GM19023 (cell line): ENCODE data around the gene LHX5.

Experiments
- ATAC-seq: cut with Tn5 transposase; IDR thresholded peaks from one replicate; pipeline ENCODE4 v1.9.1; 2021; ENCODE audit warnings: mild to moderate bottlenecking, moderate library complexity; ENCODE audit not compliant: unreplicated experiment

Gene LHX5

GRCh38 chr12:113478351-113479011, 6.8 kb upstream of the LHX5 start:
- ATAC-seq: no peak

- no peak for ATAC-seq
Observed at GRCh38 chr12:113477842-113478215, 6.2 kb upstream of the LHX5 start.

GRCh38 chr12:113477171-113477841, 5.6 kb upstream of the LHX5 start:
- no peak for ATAC-seq

- ATAC-seq: no peak
Observed at GRCh38 chr12:113476176-113476986, 4.7 kb upstream of the LHX5 start.

GRCh38 chr12:113475451-113476175, 3.9 kb upstream of the LHX5 start:
- no peak for ATAC-seq

GRCh38 chr12:113474635-113475436, 3.2 kb upstream of the LHX5 start:
- ATAC-seq: no peak

GRCh38 chr12:113473942-113474341, 2.3 kb upstream of the LHX5 start:
- no peak for ATAC-seq

GRCh38 chr12:113473400-113473799, 1.7 kb upstream of the LHX5 start:
- no peak for ATAC-seq

- no peak for ATAC-seq
Observed at GRCh38 chr12:113472191-113473121, 785 bp upstream of the LHX5 start.

GRCh38 chr12:113470871-113471618, 626 bp downstream of the LHX5 start:
- no peak for ATAC-seq

- ATAC-seq: no peak
Observed at GRCh38 chr12:113469949-113470743, 1.5 kb downstream of the LHX5 start.

- ATAC-seq: no peak
Observed at GRCh38 chr12:113469224-113469948, 2.3 kb downstream of the LHX5 start.

- ATAC-seq: no peak
Observed at GRCh38 chr12:113468365-113469223, 3.1 kb downstream of the LHX5 start.

- ATAC-seq: no peak
Observed at GRCh38 chr12:113467502-113468364, 3.9 kb downstream of the LHX5 start.

- no peak for ATAC-seq
Observed at GRCh38 chr12:113467142-113467501, 4.5 kb downstream of the LHX5 start.
